CD14-positive monocyte (primary cell): ENCODE results near the gene PLXNA4. TPM values are rescaled to one million over a fixed set of nuclear protein-coding genes. Genes with fewer than 3 reads are reported as not detected.

ENCODE experiments used
- DNase-seq, 3 donors: peaks; one replicate each; pipeline ENCODE4 v3.0.0-alpha.2; 2011 to 2022
- H2AFZ ChIP-seq: 2 replicates; pipeline ENCODE4 v1.6.0; 2012; ENCODE audit warnings: mild to moderate bottlenecking, low read depth, low read length, inconsistent platforms; ENCODE audit not compliant: insufficient read depth, poor library complexity, severe bottlenecking
- H3K27ac ChIP-seq, 2 donors: 1 replicate in 1 of 2; 2 replicates in 1 of 2; pipeline ENCODE4 v1.5.1; 2012 to 2013; ENCODE audit warnings: low read length in 2 of 2, control low read depth in 1 of 2, inconsistent platforms in 1 of 2, low read depth in 1 of 2, mild to moderate bottlenecking in 1 of 2
- H3K27me3 ChIP-seq, 2 donors: one replicate each; pipeline versions ENCODE4 v1.6.0 to v1.6.1; 2011 to 2013; ENCODE audit warnings: low read length in 2 of 2; ENCODE audit not compliant: control insufficient read depth in 2 of 2, insufficient read depth in 2 of 2
- H3K36me3 ChIP-seq, 2 donors: replicated peaks in 1 of 2; 1 replicate in 1 of 2; 2 replicates in 1 of 2; pipeline versions ENCODE4 v1.5.1 to v1.6.1; 2012 to 2013; ENCODE audit warnings: low read length in 2 of 2, control low read depth in 1 of 2, inconsistent platforms in 1 of 2, mild to moderate bottlenecking in 1 of 2; ENCODE audit not compliant: insufficient read depth in 2 of 2, control insufficient read depth in 1 of 2
- H3K4me1 ChIP-seq, 2 donors: 1 replicate in 1 of 2; 2 replicates in 1 of 2; pipeline versions ENCODE4 v1.5.1 to v1.6.1; 2012 to 2013; ENCODE audit warnings: low read length in 2 of 2, control low read depth in 1 of 2, inconsistent platforms in 1 of 2, mild to moderate bottlenecking in 1 of 2, moderate library complexity in 1 of 2; ENCODE audit not compliant: insufficient read depth in 2 of 2, control insufficient read depth in 1 of 2
- H3K4me2 ChIP-seq: replicated peaks from 2 replicates; pipeline ENCODE3; 2012; ENCODE audit warnings: low read length, moderate library complexity, mild to moderate bottlenecking; ENCODE audit not compliant: poor library complexity, severe bottlenecking; ENCODE audit errors: extremely low read depth
- H3K4me3 ChIP-seq, 3 experiments: fragments of 200-600 bp in 1 of 3; sonication (generic) in 1 of 3; replicated peaks in 1 of 3; 1 replicate in 2 of 3; 2 replicates in 1 of 3; pipeline ENCODE4 v1.5.1; 2011 to 2013; ENCODE audit warnings: low read length in 3 of 3, mild to moderate bottlenecking in 3 of 3, control low read depth in 2 of 3, low read depth in 2 of 3, inconsistent platforms in 1 of 3, moderate library complexity in 1 of 3
- H3K79me2 ChIP-seq: 2 replicates; pipeline ENCODE4 v1.6.0; 2012; ENCODE audit warnings: mild to moderate bottlenecking, control low read depth, inconsistent platforms, low read length, moderate library complexity; ENCODE audit not compliant: insufficient read depth
- H3K9ac ChIP-seq: 2 replicates; pipeline ENCODE4 v1.6.0; 2017; ENCODE audit warnings: low read length, mild to moderate bottlenecking; ENCODE audit not compliant: insufficient read depth, poor library complexity, severe bottlenecking
- H3K9me3 ChIP-seq, 2 donors: replicated peaks in 1 of 2; 1 replicate in 1 of 2; 2 replicates in 1 of 2; pipeline versions ENCODE4 v1.5.1 to v1.6.1; 2012 to 2013; ENCODE audit warnings: low read length in 2 of 2, control low read depth in 1 of 2; ENCODE audit not compliant: control insufficient read depth in 1 of 2, insufficient read depth in 1 of 2
- H4K20me1 ChIP-seq: 2 replicates; pipeline ENCODE4 v1.6.0; 2012; ENCODE audit warnings: mild to moderate bottlenecking, low read length, control low read depth, moderate library complexity; ENCODE audit not compliant: insufficient read depth
- H3K27ac Mint-ChIP-seq, 7 donors: one replicate each; pipeline ENCODE4 v1.8.0; 2020; ENCODE audit warnings: mild to moderate bottlenecking in 7 of 7, mixed read lengths in 7 of 7, moderate library complexity in 6 of 7, inconsistent platforms in 2 of 7
- H3K27me3 Mint-ChIP-seq, 3 donors: one replicate each; pipeline ENCODE4 v1.8.0; 2021 to 2022; ENCODE audit warnings: low read depth in 3 of 3, mild to moderate bottlenecking in 3 of 3, mixed read lengths in 3 of 3, moderate library complexity in 3 of 3, inconsistent platforms in 1 of 3
- H3K36me3 Mint-ChIP-seq, 2 donors: one replicate each; pipeline ENCODE4 v1.8.0; 2020; ENCODE audit warnings: mixed read lengths in 2 of 2, inconsistent platforms in 1 of 2, mild to moderate bottlenecking in 1 of 2
- H3K4me1 Mint-ChIP-seq: one replicate; pipeline ENCODE4 v1.8.0; 2020; ENCODE audit warnings: mild to moderate bottlenecking, mixed read lengths
- H3K4me3 Mint-ChIP-seq, 2 donors: one replicate each; pipeline ENCODE4 v1.8.0; 2020; ENCODE audit warnings: mild to moderate bottlenecking in 2 of 2, mixed read lengths in 2 of 2, moderate library complexity in 1 of 2
- H3K9me3 Mint-ChIP-seq, 7 donors: one replicate each; pipeline ENCODE4 v1.8.0; 2020 to 2022; ENCODE audit warnings: mixed read lengths in 7 of 7, mild to moderate bottlenecking in 6 of 7, moderate library complexity in 6 of 7, inconsistent platforms in 2 of 7
- WGBS: methylation state at CpG from one replicate; pipeline ENCODE4 v1.1.5; 2013; ENCODE audit warnings: missing lambda C conversion rate; ENCODE audit not compliant: insufficient coverage; 5-methylcytosine and 5-hydroxymethylcytosine counted together
- intact Hi-C, 2 donors: fragments of 100-400 bp; cut with micrococcal nuclease; formaldehyde crosslinking; loops; one replicate each; pipeline versions ENCODE4 v1.15.0 to v1.15.1; 2023
- polyA plus RNA-seq, 3 donors: library from polyadenylated mRNA; depleted of rRNA in 1 of 3; unstranded in 2 of 3; stranded (reverse) in 1 of 3; fragments of 300-500 nt in 2 of 3; fragments of >200 nt in 1 of 3; fragmentation: Illumina TruSeq in 2 of 3; gene quantifications; 1 replicate in 2 of 3; 2 replicates in 1 of 3; pipeline ENCODE4 v1.2.3, GENCODE V29; 2012 to 2021
- TF ChIP-seq, protein P1 (sequence below): fragments of 200-600 bp; IDR thresholded peaks from one replicate; pipeline ENCODE4 v1.8.0; 2022; ENCODE audit warnings: antibody characterized with exemption, mild to moderate bottlenecking

Gene PLXNA4
- polyA plus RNA-seq, 3 donors = not detected

DNA sequence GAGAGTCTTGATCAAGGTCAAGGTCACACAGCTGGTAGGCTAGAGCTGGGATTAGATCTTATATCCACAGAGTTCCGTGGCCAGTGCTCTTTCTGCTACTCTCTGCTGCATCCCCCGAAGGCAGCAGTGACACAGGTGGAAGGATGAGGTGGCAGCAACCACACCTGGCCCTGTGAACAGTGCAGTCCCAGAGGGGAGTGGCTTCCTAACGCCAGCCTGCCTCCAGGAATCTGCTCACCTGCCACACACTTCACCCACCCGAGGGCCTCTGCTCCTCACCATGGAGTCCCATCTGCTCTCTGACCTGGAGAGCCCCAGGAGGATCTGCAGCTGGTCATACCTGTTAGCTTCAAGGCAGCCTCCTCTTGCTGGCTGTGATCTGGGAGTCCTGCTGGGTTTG lies 484.2 kb downstream of the PLXNA4 start:
- H3K36me3 ChIP-seq = no peaks in the 10 kb centered on the region
- H3K27me3 ChIP-seq = no peaks in the 10 kb centered on the region
- Mint-ChIP-seq H3K27me3 (peaks cover 6 to 8% (median 7%) of the 10 kb centered on the region in 3 donors), H3K9me3 (peaks cover 0 to 3% (median 0%) of the 10 kb centered on the region in 7 donors), H3K36me3 (no peaks in the 10 kb centered on the region), H3K27ac (no peak overlapping the region), H3K4me1 (no peaks in the 10 kb centered on the region), H3K4me3 (no peak overlapping the region)
- no peaks in the 10 kb centered on the region for H3K9me3 ChIP-seq
- intact Hi-C loops = no loop called here
- no peaks in the 10 kb centered on the region for H4K20me1 ChIP-seq
- 95% methylated on average over 2 of the region's 4 CpGs for WGBS
- H3K79me2 ChIP-seq = no peaks in the 10 kb centered on the region
- H3K4me3 ChIP-seq = no peak overlapping the region
- H3K4me2 ChIP-seq = no peak overlapping the region
- DNase-seq = no peak
- TF ChIP-seq, protein P1, sequence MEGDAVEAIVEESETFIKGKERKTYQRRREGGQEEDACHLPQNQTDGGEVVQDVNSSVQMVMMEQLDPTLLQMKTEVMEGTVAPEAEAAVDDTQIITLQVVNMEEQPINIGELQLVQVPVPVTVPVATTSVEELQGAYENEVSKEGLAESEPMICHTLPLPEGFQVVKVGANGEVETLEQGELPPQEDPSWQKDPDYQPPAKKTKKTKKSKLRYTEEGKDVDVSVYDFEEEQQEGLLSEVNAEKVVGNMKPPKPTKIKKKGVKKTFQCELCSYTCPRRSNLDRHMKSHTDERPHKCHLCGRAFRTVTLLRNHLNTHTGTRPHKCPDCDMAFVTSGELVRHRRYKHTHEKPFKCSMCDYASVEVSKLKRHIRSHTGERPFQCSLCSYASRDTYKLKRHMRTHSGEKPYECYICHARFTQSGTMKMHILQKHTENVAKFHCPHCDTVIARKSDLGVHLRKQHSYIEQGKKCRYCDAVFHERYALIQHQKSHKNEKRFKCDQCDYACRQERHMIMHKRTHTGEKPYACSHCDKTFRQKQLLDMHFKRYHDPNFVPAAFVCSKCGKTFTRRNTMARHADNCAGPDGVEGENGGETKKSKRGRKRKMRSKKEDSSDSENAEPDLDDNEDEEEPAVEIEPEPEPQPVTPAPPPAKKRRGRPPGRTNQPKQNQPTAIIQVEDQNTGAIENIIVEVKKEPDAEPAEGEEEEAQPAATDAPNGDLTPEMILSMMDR = no peak
- H3K9ac ChIP-seq = no peak overlapping the region
- no peaks in the 10 kb centered on the region for H3K4me1 ChIP-seq
- H2AFZ ChIP-seq = no peak overlapping the region
- no peak overlapping the region for H3K27ac ChIP-seq

DNA sequence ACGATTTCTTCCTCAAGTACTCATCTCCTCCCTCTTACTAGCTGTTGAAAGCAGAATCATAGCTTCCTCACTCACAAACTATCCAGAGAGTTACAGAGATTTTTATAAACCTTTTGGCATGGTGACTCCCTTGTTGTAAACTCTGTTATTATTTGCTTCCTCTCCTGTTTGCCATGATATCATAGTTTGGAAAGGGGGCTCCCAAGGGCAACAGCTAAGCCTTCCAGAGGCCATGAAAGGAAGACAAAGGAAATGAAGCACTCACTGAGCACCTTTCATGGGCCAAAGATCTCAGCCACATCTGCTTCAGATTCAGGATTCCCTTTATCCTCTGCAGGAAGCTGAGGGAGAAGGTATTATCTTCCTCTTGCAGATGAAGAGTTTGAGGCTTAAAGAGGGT lies 484.6 kb downstream of the PLXNA4 start:
- Histone ChIP-seq H3K27me3 (no peaks in the 10 kb centered on the region), H3K9ac (no peak overlapping the region), H3K36me3 (no peaks in the 10 kb centered on the region), H3K27ac (no peak overlapping the region), H3K9me3 (no peaks in the 10 kb centered on the region), H3K4me1 (no peaks in the 10 kb centered on the region), H4K20me1 (no peaks in the 10 kb centered on the region), H3K4me2 (no peak overlapping the region), H3K79me2 (no peaks in the 10 kb centered on the region), H3K4me3 (no peak overlapping the region), H2AFZ (no peak overlapping the region)
- no peak overlapping the region for H3K4me3 Mint-ChIP-seq
- no CpG with 5 or more reads among the region's 1 CpG for WGBS
- H3K27me3 Mint-ChIP-seq = peaks cover 4 to 8% (median 7%) of the 10 kb centered on the region in 3 donors
- no peak overlapping the region for H3K27ac Mint-ChIP-seq
- TF ChIP-seq, protein P1 = no peak
- intact Hi-C loops = no loop called here
- no peaks in the 10 kb centered on the region for H3K4me1 Mint-ChIP-seq
- H3K36me3 Mint-ChIP-seq = no peaks in the 10 kb centered on the region
- DNase-seq = no peak
- H3K9me3 Mint-ChIP-seq = peaks cover 0 to 3% (median 0%) of the 10 kb centered on the region in 7 donors
